Measurements from ENCODE around the gene CD44.

DNA sequence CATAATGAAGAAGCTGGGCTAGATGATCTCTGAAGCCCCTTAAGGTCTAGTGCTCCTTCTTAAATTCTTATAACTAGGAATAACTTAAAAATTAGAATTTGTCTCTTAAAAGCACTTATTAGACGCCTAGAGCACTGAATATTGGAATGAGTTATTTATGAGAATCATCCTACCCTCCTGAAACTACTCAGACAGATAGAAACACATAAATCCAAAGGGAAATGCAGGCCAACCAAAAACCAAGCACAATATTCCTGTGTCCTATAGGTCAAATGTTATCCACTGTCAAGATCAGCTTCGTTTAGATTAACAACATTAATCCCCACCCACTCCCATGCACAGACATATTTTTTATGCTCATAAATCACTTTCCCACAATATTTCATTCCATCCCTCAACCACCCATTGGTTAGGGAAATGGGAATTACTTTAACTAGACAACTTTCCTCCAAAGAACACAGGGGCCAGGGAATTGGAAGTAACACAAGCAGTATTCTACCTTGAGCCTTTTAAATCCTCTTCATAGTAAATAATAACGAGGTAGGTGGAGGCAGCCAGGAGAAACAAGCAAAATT, 87.1 kb downstream of the CD44 start:
- TF ChIP-seq, protein P1, sequence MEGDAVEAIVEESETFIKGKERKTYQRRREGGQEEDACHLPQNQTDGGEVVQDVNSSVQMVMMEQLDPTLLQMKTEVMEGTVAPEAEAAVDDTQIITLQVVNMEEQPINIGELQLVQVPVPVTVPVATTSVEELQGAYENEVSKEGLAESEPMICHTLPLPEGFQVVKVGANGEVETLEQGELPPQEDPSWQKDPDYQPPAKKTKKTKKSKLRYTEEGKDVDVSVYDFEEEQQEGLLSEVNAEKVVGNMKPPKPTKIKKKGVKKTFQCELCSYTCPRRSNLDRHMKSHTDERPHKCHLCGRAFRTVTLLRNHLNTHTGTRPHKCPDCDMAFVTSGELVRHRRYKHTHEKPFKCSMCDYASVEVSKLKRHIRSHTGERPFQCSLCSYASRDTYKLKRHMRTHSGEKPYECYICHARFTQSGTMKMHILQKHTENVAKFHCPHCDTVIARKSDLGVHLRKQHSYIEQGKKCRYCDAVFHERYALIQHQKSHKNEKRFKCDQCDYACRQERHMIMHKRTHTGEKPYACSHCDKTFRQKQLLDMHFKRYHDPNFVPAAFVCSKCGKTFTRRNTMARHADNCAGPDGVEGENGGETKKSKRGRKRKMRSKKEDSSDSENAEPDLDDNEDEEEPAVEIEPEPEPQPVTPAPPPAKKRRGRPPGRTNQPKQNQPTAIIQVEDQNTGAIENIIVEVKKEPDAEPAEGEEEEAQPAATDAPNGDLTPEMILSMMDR (IDR thresholded peaks at IDR 0.05), result no peak
- TF ChIP-seq ESRRA (IDR thresholded peaks at IDR 0.05; ENCODE audit: borderline replicate concordance, low read length) (no peak), ZC3H11A (IDR thresholded peaks at IDR 0.05) (no peak), PHF8 (IDR thresholded peaks at IDR 0.05; ENCODE audit: borderline replicate concordance, low read depth) (no peak)

Measured in A549 (cell line).